HT1080 (cell line): ENCODE measurements around the gene ING1. TPM values are rescaled to one million over a fixed set of nuclear protein-coding genes. Genes with fewer than 3 reads are reported as not detected.
"Not testable (repeated sequence)": the region's sequence is repeated elsewhere in the genome, so short reads cannot be mapped to it uniquely, and the experiment has no call there.

Experiments used
- DNase-seq: peaks from one replicate; pipeline ENCODE4 v3.0.0-alpha.2; 2015; ENCODE audit warnings: low read depth
- polyA plus RNA-seq, 2 experiments: library from polyadenylated mRNA; depleted of rRNA; stranded (reverse); fragments of >200 nt; gene quantifications; 2 replicates each; pipeline ENCODE4 v1.2.3, GENCODE V29; 2015
- total RNA-seq: library from RNA; depleted of rRNA; stranded (reverse); fragments of >200 nt; shearing (Covaris generic); gene quantifications from 2 replicates; pipeline ENCODE4 v1.2.3, GENCODE V29; 2014; rRNA removed

Gene ING1
- 10.6 and 19.2 TPM in 2 replicates for total RNA-seq
- polyA plus RNA-seq (2015; cell fraction: cytosol; rRNA removed): 12.0 and 14.2 TPM in 2 replicates
- polyA plus RNA-seq (2015; cell fraction: nucleus; rRNA removed): 4.6 and 8.1 TPM in 2 replicates

- DNase-seq: no peak
Observed at GRCh38 chr13:110713642-110713952, at the start of gene ING1. TSS of gene ING1 (plus strand) at chr13:110713700. CDS start at chr13:110714150, 450 bp downstream.

GRCh38 chr13:110664041-110664440 is 49.5 kb upstream of the ING1 start:
- no peak for DNase-seq

- DNase-seq: no peak
Observed at GRCh38 chr13:110664673-110665072, 48.8 kb upstream of the ING1 start.

- DNase-seq: no peak
Observed at GRCh38 chr13:110665491-110666254, 47.8 kb upstream of the ING1 start.

GRCh38 chr13:110666255-110666533 is 47.3 kb upstream of the ING1 start:
- DNase-seq: no peak

- DNase-seq: no peak
Observed at GRCh38 chr13:110669036-110669435, 44.5 kb upstream of the ING1 start.

GRCh38 chr13:110669814-110670213 is 43.7 kb upstream of the ING1 start:
- not testable (repeated sequence) for DNase-seq

- DNase-seq: no peak
Observed at GRCh38 chr13:110676595-110677587, 36.6 kb upstream of the ING1 start.

- no peak for DNase-seq
Observed at GRCh38 chr13:110677731-110678545, 35.6 kb upstream of the ING1 start.

GRCh38 chr13:110680852-110681251 is 32.6 kb upstream of the ING1 start:
- DNase-seq: peak; percentile 13

- no peak for DNase-seq
Observed at GRCh38 chr13:110681868-110682550, 31.5 kb upstream of the ING1 start.

- DNase-seq: no peak
Observed at GRCh38 chr13:110682746-110683145, 30.8 kb upstream of the ING1 start.

GRCh38 chr13:110683203-110683883 is 30.2 kb upstream of the ING1 start:
- DNase-seq: no peak

GRCh38 chr13:110683921-110684320 is 29.6 kb upstream of the ING1 start:
- no peak for DNase-seq

GRCh38 chr13:110684388-110685056 is 29.0 kb upstream of the ING1 start:
- no peak for DNase-seq

GRCh38 chr13:110685305-110686020 is 28.0 kb upstream of the ING1 start:
- DNase-seq: no peak

GRCh38 chr13:110687736-110688135 is 25.8 kb upstream of the ING1 start:
- no peak for DNase-seq

- no peak for DNase-seq
Observed at GRCh38 chr13:110689041-110689440, 24.5 kb upstream of the ING1 start.

GRCh38 chr13:110689711-110690110 is 23.8 kb upstream of the ING1 start:
- no peak for DNase-seq
